SK-N-SH (cell line): ENCODE measurements around the gene RDX.

Source experiments
- EP300 ChIP-seq, 2 experiments: IDR thresholded peaks; 2 replicates each; pipeline versions ENCODE4 v1.4.0 to v1.6.1; 2012; ENCODE audit warnings: borderline replicate concordance in 1 of 2, low read depth in 1 of 2, low read length in 1 of 2
- EZH2phosphoT487 ChIP-seq: fragments of 200-600 bp; sonication (generic); IDR thresholded peaks from 2 replicates; pipeline ENCODE4 v1.6.1; 2017; ENCODE audit warnings: low read depth, mixed run types, mild to moderate bottlenecking, antibody characterized with exemption, moderate library complexity, borderline replicate concordance
- GATA2 ChIP-seq: sonication (generic); formaldehyde crosslinking; IDR thresholded peaks from 2 replicates; pipeline ENCODE4 v1.5.0; 2020; ENCODE audit warnings: mild to moderate bottlenecking, missing genetic modification reagents
- JUND ChIP-seq: IDR thresholded peaks from 2 replicates; pipeline ENCODE4 v1.4.0; 2012
- NFIC ChIP-seq: IDR thresholded peaks from 2 replicates; pipeline ENCODE4 v1.4.0; 2012; ENCODE audit warnings: borderline replicate concordance
- POLR2AphosphoS5 ChIP-seq: IDR thresholded peaks from 2 replicates; pipeline ENCODE4 v1.6.1; 2012; ENCODE audit warnings: low read depth, low read length
- RAD21 ChIP-seq: IDR thresholded peaks from 2 replicates; pipeline ENCODE4 v1.6.1; 2012; ENCODE audit warnings: mild to moderate bottlenecking, low read length
- YY1 ChIP-seq: IDR thresholded peaks from 2 replicates; pipeline ENCODE4 v1.4.0; 2012; ENCODE audit warnings: low read depth, mild to moderate bottlenecking
- TF ChIP-seq, protein P1 (sequence below): fragments of 200-600 bp; sonication (generic); IDR thresholded peaks from 2 replicates; pipeline ENCODE4 v1.6.1; 2017; ENCODE audit warnings: antibody characterized with exemption, mild to moderate bottlenecking, moderate library complexity

DNA sequence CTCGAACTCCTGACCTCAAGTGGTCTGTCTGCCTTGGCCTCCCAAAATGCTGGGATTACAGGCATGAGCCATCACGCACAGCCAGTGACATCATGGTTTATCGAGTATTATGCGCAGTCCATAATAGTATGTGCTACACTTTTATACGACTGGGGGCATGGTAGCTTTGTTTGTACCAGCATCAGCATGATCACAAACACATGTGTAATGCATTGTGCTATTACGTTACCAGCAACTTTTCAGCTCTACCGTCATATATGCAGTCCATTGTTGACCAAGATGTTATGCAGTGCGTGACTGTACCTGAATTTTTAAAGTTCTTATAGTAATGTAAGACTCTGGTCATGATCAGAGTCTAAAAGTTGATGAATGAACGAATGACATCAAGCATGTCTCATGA, 135.4 kb downstream of the RDX start:
- no peak for TF ChIP-seq JUND
- TF ChIP-seq EP300 (IDR thresholded peaks at IDR 0.05; ENCODE audit: borderline replicate concordance in 1 of 2, low read depth in 1 of 2, low read length in 1 of 2) = no peak
- TF ChIP-seq, protein P1, sequence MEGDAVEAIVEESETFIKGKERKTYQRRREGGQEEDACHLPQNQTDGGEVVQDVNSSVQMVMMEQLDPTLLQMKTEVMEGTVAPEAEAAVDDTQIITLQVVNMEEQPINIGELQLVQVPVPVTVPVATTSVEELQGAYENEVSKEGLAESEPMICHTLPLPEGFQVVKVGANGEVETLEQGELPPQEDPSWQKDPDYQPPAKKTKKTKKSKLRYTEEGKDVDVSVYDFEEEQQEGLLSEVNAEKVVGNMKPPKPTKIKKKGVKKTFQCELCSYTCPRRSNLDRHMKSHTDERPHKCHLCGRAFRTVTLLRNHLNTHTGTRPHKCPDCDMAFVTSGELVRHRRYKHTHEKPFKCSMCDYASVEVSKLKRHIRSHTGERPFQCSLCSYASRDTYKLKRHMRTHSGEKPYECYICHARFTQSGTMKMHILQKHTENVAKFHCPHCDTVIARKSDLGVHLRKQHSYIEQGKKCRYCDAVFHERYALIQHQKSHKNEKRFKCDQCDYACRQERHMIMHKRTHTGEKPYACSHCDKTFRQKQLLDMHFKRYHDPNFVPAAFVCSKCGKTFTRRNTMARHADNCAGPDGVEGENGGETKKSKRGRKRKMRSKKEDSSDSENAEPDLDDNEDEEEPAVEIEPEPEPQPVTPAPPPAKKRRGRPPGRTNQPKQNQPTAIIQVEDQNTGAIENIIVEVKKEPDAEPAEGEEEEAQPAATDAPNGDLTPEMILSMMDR = no peak
- TF ChIP-seq GATA2 (CRISPR knock-in tag) = no peak
- no peak for TF ChIP-seq POLR2AphosphoS5
- TF ChIP-seq NFIC = no peak
- no peak for TF ChIP-seq EZH2phosphoT487
- no peak for TF ChIP-seq RAD21
- no peak for TF ChIP-seq YY1
